Gastroesophageal sphincter (tissue), 3 donors: ENCODE results near the gene PPM1L.

Experiments
- CTCF ChIP-seq, 4 experiments: fragments of 200-600 bp in 2 of 4; fragments of 450-650 bp in 2 of 4; sonication (generic) in 1 of 4; IDR thresholded peaks; one replicate each; pipeline ENCODE4 v1.5.1; 2017 to 2019; ENCODE audit warnings: antibody characterized with exemption in 4 of 4, mild to moderate bottlenecking in 2 of 4, moderate library complexity in 2 of 4
- EP300 ChIP-seq: sonication (generic); formaldehyde crosslinking; IDR thresholded peaks from one replicate; pipeline ENCODE4 v1.6.1; 2017; ENCODE audit warnings: antibody characterized with exemption, mild to moderate bottlenecking
- POLR2A ChIP-seq, 2 donors: fragments of 450-650 bp; IDR thresholded peaks; one replicate each; pipeline ENCODE4 v1.6.1; 2017; ENCODE audit warnings: antibody characterized with exemption in 2 of 2, mild to moderate bottlenecking in 2 of 2, moderate library complexity in 1 of 2
- POLR2AphosphoS5 ChIP-seq: sonication (generic); formaldehyde crosslinking; IDR thresholded peaks from one replicate; pipeline ENCODE4 v1.6.1; 2017; ENCODE audit warnings: antibody characterized with exemption

- TF ChIP-seq CTCF (IDR thresholded peaks at IDR 0.05) (no peak), EP300 (no peak), POLR2A (IDR thresholded peaks at IDR 0.05) (no peak), POLR2AphosphoS5 (no peak)
Observed at GRCh38 chr3:161017971-161018370, 261.9 kb downstream of the PPM1L start.
